ENCODE measurements around the gene MAP3K4.

GRCh38 chr6:161001421-161001820, 9.9 kb downstream of the MAP3K4 start:
- TF ChIP-seq ESRRG (CRISPR knock-in tag; IDR thresholded peaks at IDR 0.05): no peak
- no peak for TF ChIP-seq GLIS3 (CRISPR knock-in tag; IDR thresholded peaks at IDR 0.05)
- no peak for TF ChIP-seq TCF4 (CRISPR knock-in tag; IDR thresholded peaks at IDR 0.05; ENCODE audit: borderline replicate concordance)
- TF ChIP-seq RARB (CRISPR knock-in tag; IDR thresholded peaks at IDR 0.05): no peak
- TF ChIP-seq ZFP30 (CRISPR knock-in tag; IDR thresholded peaks at IDR 0.05): no peak
- no peak for TF ChIP-seq ISL1 (CRISPR knock-in tag; IDR thresholded peaks at IDR 0.05)
- TF ChIP-seq OSR1 (CRISPR knock-in tag; IDR thresholded peaks at IDR 0.05): no peak
- no peak for TF ChIP-seq PPARA (CRISPR knock-in tag; IDR thresholded peaks at IDR 0.05; ENCODE audit: borderline replicate concordance)
- no peak for TF ChIP-seq ARNTL (CRISPR knock-in tag; IDR thresholded peaks at IDR 0.05; ENCODE audit: borderline replicate concordance, low read depth)
- TF ChIP-seq BACH2 (CRISPR knock-in tag; IDR thresholded peaks at IDR 0.05; ENCODE audit: borderline replicate concordance): no peak
- no peak for TF ChIP-seq PATZ1 (CRISPR knock-in tag; IDR thresholded peaks at IDR 0.05; ENCODE audit: borderline replicate concordance)
- TF ChIP-seq ZNF70 (CRISPR knock-in tag; IDR thresholded peaks at IDR 0.05): no peak
- TF ChIP-seq TOX (CRISPR knock-in tag; IDR thresholded peaks at IDR 0.05; ENCODE audit: borderline replicate concordance): no peak
- TF ChIP-seq ZNF8 (CRISPR knock-in tag; IDR thresholded peaks at IDR 0.05): no peak
